ENCODE measurements around the gene CLCNKA. TPM values are rescaled to one million over a fixed set of nuclear protein-coding genes. Genes with fewer than 3 reads are reported as not detected.
"Not testable (repeated sequence)": the region's sequence is repeated elsewhere in the genome, so short reads cannot be mapped to it uniquely, and the experiment has no call there.

The CLCNKA gene
- total and polyA plus RNA-seq, 2 experiments from 2014 or later, result 1.3 TPM

- WGBS (ENCODE audit: low lambda C conversion rate, missing lambda C conversion rate), result 88% methylated on average over 7 of the region's 7 CpGs
- Histone ChIP-seq H3K4me3 (no peak overlapping the region), H3K79me2 (no peaks in the 10 kb centered on the region), H3K27me3 (no peaks in the 10 kb centered on the region), H3K9me3 (ENCODE audit: low read depth) (no peaks in the 10 kb centered on the region), H4K20me1 (ENCODE audit: insufficient read depth, poor library complexity, severe bottlenecking) (no peaks in the 10 kb centered on the region), H3K4me2 (no peak overlapping the region), H3K9me2 (replicated peaks; ENCODE audit: insufficient read depth) (no peaks in the 10 kb centered on the region), H3K4me1 (ENCODE audit: insufficient read depth) (peaks cover 20% of the 10 kb centered on the region), H3K27ac (no peak overlapping the region), H3K36me3 (replicated peaks; ENCODE audit: insufficient read depth, low read depth) (no peaks in the 10 kb centered on the region), H2AFZ (no peak overlapping the region)
- DNase-seq (ENCODE audit: low spot score), result no peak
- TF ChIP-seq EZH2 (IDR thresholded peaks at IDR 0.05; ENCODE audit: borderline replicate concordance), result no peak
- TF ChIP-seq, protein P1, sequence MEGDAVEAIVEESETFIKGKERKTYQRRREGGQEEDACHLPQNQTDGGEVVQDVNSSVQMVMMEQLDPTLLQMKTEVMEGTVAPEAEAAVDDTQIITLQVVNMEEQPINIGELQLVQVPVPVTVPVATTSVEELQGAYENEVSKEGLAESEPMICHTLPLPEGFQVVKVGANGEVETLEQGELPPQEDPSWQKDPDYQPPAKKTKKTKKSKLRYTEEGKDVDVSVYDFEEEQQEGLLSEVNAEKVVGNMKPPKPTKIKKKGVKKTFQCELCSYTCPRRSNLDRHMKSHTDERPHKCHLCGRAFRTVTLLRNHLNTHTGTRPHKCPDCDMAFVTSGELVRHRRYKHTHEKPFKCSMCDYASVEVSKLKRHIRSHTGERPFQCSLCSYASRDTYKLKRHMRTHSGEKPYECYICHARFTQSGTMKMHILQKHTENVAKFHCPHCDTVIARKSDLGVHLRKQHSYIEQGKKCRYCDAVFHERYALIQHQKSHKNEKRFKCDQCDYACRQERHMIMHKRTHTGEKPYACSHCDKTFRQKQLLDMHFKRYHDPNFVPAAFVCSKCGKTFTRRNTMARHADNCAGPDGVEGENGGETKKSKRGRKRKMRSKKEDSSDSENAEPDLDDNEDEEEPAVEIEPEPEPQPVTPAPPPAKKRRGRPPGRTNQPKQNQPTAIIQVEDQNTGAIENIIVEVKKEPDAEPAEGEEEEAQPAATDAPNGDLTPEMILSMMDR (IDR thresholded peaks at IDR 0.05; ENCODE audit: poor library complexity), result no peak
- TF ChIP-seq EZH2phosphoT487 (IDR thresholded peaks at IDR 0.05; ENCODE audit: low read depth, severe bottlenecking, unreplicated experiment), result no peak
These were observed 1.3 kb downstream of the CLCNKA start for GRCh38 chr1:16023050-16023653.

GRCh38 chr1:16026302-16026701, 4.5 kb downstream of the CLCNKA start:
- not testable (repeated sequence) for H3K9me3 ChIP-seq (ENCODE audit: low read depth); H3K36me3 ChIP-seq (replicated peaks; ENCODE audit: insufficient read depth, low read depth); H3K4me1 ChIP-seq (ENCODE audit: insufficient read depth); DNase-seq (ENCODE audit: low spot score); H3K79me2 ChIP-seq; H3K4me3 ChIP-seq; H3K9me2 ChIP-seq (replicated peaks; ENCODE audit: insufficient read depth); H3K27ac ChIP-seq; H4K20me1 ChIP-seq (ENCODE audit: insufficient read depth, poor library complexity, severe bottlenecking); H3K27me3 ChIP-seq; H2AFZ ChIP-seq
- peak overlapping the region; percentile 82 for H3K4me2 ChIP-seq
- 28% methylated on average over 4 of the region's 10 CpGs for WGBS (ENCODE audit: low lambda C conversion rate, missing lambda C conversion rate)

DNA sequence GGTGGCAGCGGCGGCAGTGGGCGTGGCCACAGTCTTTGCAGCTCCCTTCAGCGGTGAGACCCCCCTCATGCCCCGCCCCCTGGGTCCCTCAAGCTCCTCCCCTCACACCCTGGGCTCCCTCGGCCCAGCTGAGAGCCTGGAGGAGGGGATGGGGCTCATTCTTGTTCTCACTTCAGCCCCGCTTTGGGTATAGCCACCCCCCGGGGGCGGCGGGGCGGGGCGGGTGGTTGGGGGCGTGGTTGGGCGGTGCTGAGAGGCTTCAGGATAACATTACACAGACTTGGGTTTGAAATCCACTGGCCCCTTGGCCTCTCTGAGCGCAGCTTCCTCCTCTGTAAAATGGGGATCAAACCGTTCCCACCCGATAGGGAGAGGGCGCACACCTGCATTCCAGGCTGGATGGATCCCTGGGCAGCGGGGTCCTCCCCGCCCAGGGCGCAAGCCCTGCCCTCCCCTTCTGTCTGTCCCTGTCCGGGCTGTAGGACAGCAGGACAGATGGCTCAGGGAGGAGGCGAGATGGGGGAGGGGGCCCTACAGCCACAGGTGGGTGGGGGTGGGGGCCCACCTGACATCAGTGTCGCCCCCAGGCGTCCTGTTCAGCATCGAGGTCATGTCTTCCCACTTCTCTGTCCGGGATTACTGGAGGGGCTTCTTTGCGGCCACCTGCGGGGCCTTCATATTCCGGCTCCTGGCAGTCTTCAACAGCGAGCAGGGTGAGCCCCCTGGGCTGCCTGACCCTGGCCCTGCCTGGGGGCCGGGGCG, 5.1 kb downstream of the CLCNKA start:
- Histone ChIP-seq H3K9me3 (ENCODE audit: low read depth) (no peaks in the 10 kb centered on the region), H2AFZ (no peak overlapping the region), H4K20me1 (ENCODE audit: insufficient read depth, poor library complexity, severe bottlenecking) (no peaks in the 10 kb centered on the region), H3K79me2 (no peaks in the 10 kb centered on the region), H3K36me3 (replicated peaks; ENCODE audit: insufficient read depth, low read depth) (no peaks in the 10 kb centered on the region), H3K4me1 (ENCODE audit: insufficient read depth) (peaks cover 9% of the 10 kb centered on the region), H3K9me2 (replicated peaks; ENCODE audit: insufficient read depth) (no peaks in the 10 kb centered on the region), H3K27me3 (no peaks in the 10 kb centered on the region), H3K4me3 (no peak overlapping the region), H3K27ac (no peak overlapping the region), H3K4me2 (peak overlapping the region; percentile 82)
- TF ChIP-seq, protein P1 (IDR thresholded peaks at IDR 0.05; ENCODE audit: poor library complexity), result no peak
- TF ChIP-seq EZH2phosphoT487 (IDR thresholded peaks at IDR 0.05; ENCODE audit: low read depth, severe bottlenecking, unreplicated experiment) (no peak), EZH2 (IDR thresholded peaks at IDR 0.05; ENCODE audit: borderline replicate concordance) (no peak)
- WGBS (ENCODE audit: low lambda C conversion rate, missing lambda C conversion rate), result 31% methylated on average over 20 of the region's 33 CpGs
- DNase-seq (ENCODE audit: low spot score), result peak; percentile 64

- WGBS (ENCODE audit: low lambda C conversion rate, missing lambda C conversion rate), result 86% methylated on average over 17 of the region's 19 CpGs
These were observed 6.6 kb downstream of the CLCNKA start for GRCh38 chr1:16028237-16029002.

GRCh38 chr1:16029003-16029268, 7.1 kb downstream of the CLCNKA start:
- not testable (repeated sequence) for H2AFZ ChIP-seq; H3K79me2 ChIP-seq; H3K9me2 ChIP-seq (replicated peaks; ENCODE audit: insufficient read depth); H3K27me3 ChIP-seq; H3K4me1 ChIP-seq (ENCODE audit: insufficient read depth); H3K4me2 ChIP-seq; H3K27ac ChIP-seq; H3K9me3 ChIP-seq (ENCODE audit: low read depth); H4K20me1 ChIP-seq (ENCODE audit: insufficient read depth, poor library complexity, severe bottlenecking); H3K4me3 ChIP-seq; DNase-seq (ENCODE audit: low spot score); H3K36me3 ChIP-seq (replicated peaks; ENCODE audit: insufficient read depth, low read depth)
- 82% methylated on average over 4 of the region's 13 CpGs for WGBS (ENCODE audit: low lambda C conversion rate, missing lambda C conversion rate)

More at GRCh38 chr1:16028237-16029002, 6.6 kb downstream of the CLCNKA start:
- Histone ChIP-seq H3K4me1 (ENCODE audit: insufficient read depth) (peaks cover 9% of the 10 kb centered on the region), H3K79me2 (no peaks in the 10 kb centered on the region), H3K9me3 (ENCODE audit: low read depth) (no peaks in the 10 kb centered on the region), H3K4me3 (no peak overlapping the region), H3K4me2 (no peak overlapping the region), H3K9me2 (replicated peaks; ENCODE audit: insufficient read depth) (no peaks in the 10 kb centered on the region), H4K20me1 (ENCODE audit: insufficient read depth, poor library complexity, severe bottlenecking) (no peaks in the 10 kb centered on the region), H3K27me3 (no peaks in the 10 kb centered on the region), H3K36me3 (replicated peaks; ENCODE audit: insufficient read depth, low read depth) (no peaks in the 10 kb centered on the region), H3K27ac (no peak overlapping the region), H2AFZ (no peak overlapping the region)
- no peak for TF ChIP-seq EZH2phosphoT487 (IDR thresholded peaks at IDR 0.05; ENCODE audit: low read depth, severe bottlenecking, unreplicated experiment)
- TF ChIP-seq EZH2 (IDR thresholded peaks at IDR 0.05; ENCODE audit: borderline replicate concordance), result no peak
- TF ChIP-seq, protein P1 (IDR thresholded peaks at IDR 0.05; ENCODE audit: poor library complexity), result no peak
- no peak for DNase-seq (ENCODE audit: low spot score)
